Uterus (tissue), 2 donors: ENCODE results near the gene MST1R.

ENCODE experiments used
- POLR2A ChIP-seq, 2 donors: fragments of 450-650 bp; IDR thresholded peaks; one replicate each; pipeline ENCODE4 v1.6.1; 2016; ENCODE audit warnings: antibody characterized with exemption in 2 of 2, mild to moderate bottlenecking in 1 of 2, moderate library complexity in 1 of 2
- TF ChIP-seq, protein P1 (sequence below), 4 experiments: fragments of 200-600 bp in 2 of 4; fragments of 450-650 bp in 2 of 4; sonication (generic) in 2 of 4; IDR thresholded peaks; one replicate each; pipeline ENCODE4 v1.5.1; 2016 to 2019; ENCODE audit warnings: antibody characterized with exemption in 4 of 4, mild to moderate bottlenecking in 2 of 4, moderate library complexity in 1 of 4

- TF ChIP-seq, protein P1, sequence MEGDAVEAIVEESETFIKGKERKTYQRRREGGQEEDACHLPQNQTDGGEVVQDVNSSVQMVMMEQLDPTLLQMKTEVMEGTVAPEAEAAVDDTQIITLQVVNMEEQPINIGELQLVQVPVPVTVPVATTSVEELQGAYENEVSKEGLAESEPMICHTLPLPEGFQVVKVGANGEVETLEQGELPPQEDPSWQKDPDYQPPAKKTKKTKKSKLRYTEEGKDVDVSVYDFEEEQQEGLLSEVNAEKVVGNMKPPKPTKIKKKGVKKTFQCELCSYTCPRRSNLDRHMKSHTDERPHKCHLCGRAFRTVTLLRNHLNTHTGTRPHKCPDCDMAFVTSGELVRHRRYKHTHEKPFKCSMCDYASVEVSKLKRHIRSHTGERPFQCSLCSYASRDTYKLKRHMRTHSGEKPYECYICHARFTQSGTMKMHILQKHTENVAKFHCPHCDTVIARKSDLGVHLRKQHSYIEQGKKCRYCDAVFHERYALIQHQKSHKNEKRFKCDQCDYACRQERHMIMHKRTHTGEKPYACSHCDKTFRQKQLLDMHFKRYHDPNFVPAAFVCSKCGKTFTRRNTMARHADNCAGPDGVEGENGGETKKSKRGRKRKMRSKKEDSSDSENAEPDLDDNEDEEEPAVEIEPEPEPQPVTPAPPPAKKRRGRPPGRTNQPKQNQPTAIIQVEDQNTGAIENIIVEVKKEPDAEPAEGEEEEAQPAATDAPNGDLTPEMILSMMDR (IDR thresholded peaks at IDR 0.05), result peak in 3 of 4 experiments; percentile 28 to 51 (median 44)
- TF ChIP-seq POLR2A (IDR thresholded peaks at IDR 0.05), result peak; percentile 21 to 64
Measured at GRCh38 chr3:49929291-49930167, 25.9 kb upstream of the MST1R start, which contains the start of gene MON1A.
